OCI-LY7 (cell line): Measurements from ENCODE around the gene TBR1. TPM values are rescaled to one million over a fixed set of nuclear protein-coding genes. Genes with fewer than 3 reads are reported as not detected.

ENCODE experiments used
- BruUV-seq: library from RNA; stranded (reverse); fragments of 400-500 nt; replicated peaks from 2 replicates; lab custom pipeline; 2021; lab: Mats Ljungman, UMichigan
- CTCF ChIA-PET: fragments of 300-600 bp; sonication (Branson Sonifier 250); formaldehyde crosslinking; loops from one replicate; lab custom pipeline; 2022; ENCODE audit warnings: antibody characterized with exemption; ENCODE audit not compliant: unreplicated experiment; lab: Charles Lee
- POLR2A ChIA-PET: fragments of 300-600 bp; sonication (Branson Sonifier 250); formaldehyde crosslinking; loops from one replicate; lab custom pipeline; 2022; ENCODE audit warnings: antibody characterized with exemption; lab: Charles Lee
- DNase-seq: peaks from one replicate; pipeline ENCODE4 v3.0.0-alpha.2; 2015; ENCODE audit warnings: low spot score
- H2AFZ ChIP-seq: fragments of 200-600 bp; sonication (generic), shearing (Covaris generic); 2 replicates; pipeline ENCODE4 v1.6.1; 2014; ENCODE audit warnings: mild to moderate bottlenecking, antibody characterized with exemption, low read length, moderate library complexity
- H3K27ac ChIP-seq: fragments of 200-600 bp; sonication (generic); 2 replicates; pipeline ENCODE4 v1.5.1; 2014; ENCODE audit warnings: mixed run types, low read depth, mild to moderate bottlenecking, moderate library complexity, low read length, inconsistent platforms; ENCODE audit not compliant: poor library complexity, severe bottlenecking
- H3K36me3 ChIP-seq: fragments of 200-600 bp; sonication (generic); 2 replicates; pipeline ENCODE4 v1.6.1; 2014; ENCODE audit warnings: mild to moderate bottlenecking, antibody characterized with exemption, low read length, moderate library complexity, mixed read lengths; ENCODE audit not compliant: insufficient read depth
- H3K4me1 ChIP-seq: fragments of 200-600 bp; sonication (generic); 2 replicates; pipeline ENCODE4 v1.5.1; 2014; ENCODE audit warnings: mild to moderate bottlenecking, low read length; ENCODE audit not compliant: insufficient read depth, poor library complexity, severe bottlenecking
- H3K4me2 ChIP-seq: fragments of 200-600 bp; sonication (generic); 2 replicates; pipeline ENCODE4 v1.6.1; 2014; ENCODE audit warnings: mild to moderate bottlenecking, low read length
- H3K4me3 ChIP-seq: fragments of 200-600 bp; sonication (generic); 2 replicates; pipeline ENCODE4 v1.5.1; 2014; ENCODE audit warnings: mild to moderate bottlenecking, low read depth, low read length; ENCODE audit not compliant: poor library complexity, severe bottlenecking
- H3K79me2 ChIP-seq: fragments of 200-600 bp; sonication (generic); 2 replicates; pipeline ENCODE4 v1.6.1; 2016; ENCODE audit warnings: low read depth, mild to moderate bottlenecking, low read length, moderate library complexity, mixed read lengths; ENCODE audit not compliant: insufficient read depth
- H3K9me2 ChIP-seq: fragments of 200-600 bp; sonication (generic); 2 replicates; pipeline ENCODE4 v1.6.1; 2016; ENCODE audit warnings: mild to moderate bottlenecking, low read length, mixed read lengths; ENCODE audit not compliant: insufficient read depth
- H3K9me3 ChIP-seq: fragments of 200-600 bp; sonication (generic); 2 replicates; pipeline ENCODE4 v1.6.1; 2014; ENCODE audit warnings: mild to moderate bottlenecking, mixed run types, low read length, mixed read lengths
- H4K20me1 ChIP-seq: fragments of 200-600 bp; sonication (generic); 2 replicates; pipeline ENCODE4 v1.6.1; 2014; ENCODE audit warnings: mild to moderate bottlenecking, antibody characterized with exemption, low read length, moderate library complexity, mixed read lengths; ENCODE audit not compliant: insufficient read depth
- EZH2phosphoT487 ChIP-seq: fragments of 200-600 bp; sonication (generic); IDR thresholded peaks from 2 replicates; pipeline ENCODE4 v1.6.1; 2018; ENCODE audit warnings: low read depth, borderline replicate concordance, mild to moderate bottlenecking, mixed run types, antibody characterized with exemption, low read length, moderate library complexity, mixed read lengths
- intact Hi-C: fragments of 100-400 bp; cut with micrococcal nuclease; formaldehyde crosslinking; loops from one replicate; pipeline ENCODE4 v1.10.0; 2022; ENCODE audit not compliant: unreplicated experiment
- total RNA-seq, 2 experiments: library from RNA; depleted of rRNA in 1 of 2; stranded (reverse); fragments of >200 nt in 1 of 2; shearing (Covaris generic) in 1 of 2; gene quantifications; 2 replicates each; pipeline ENCODE4 v1.2.3, GENCODE V29; 2014 to 2022
- TF ChIP-seq, protein P1 (sequence below): fragments of 200-600 bp; sonication (generic); conservative IDR thresholded peaks from 2 replicates; pipeline ENCODE4 v1.5.1; 2014; ENCODE audit warnings: mild to moderate bottlenecking, antibody characterized with exemption, low read length, moderate library complexity, mixed read lengths

The TBR1 gene
- total RNA-seq, 2 experiments from 2014 or later = 0.03 TPM; not detected in 1

DNA sequence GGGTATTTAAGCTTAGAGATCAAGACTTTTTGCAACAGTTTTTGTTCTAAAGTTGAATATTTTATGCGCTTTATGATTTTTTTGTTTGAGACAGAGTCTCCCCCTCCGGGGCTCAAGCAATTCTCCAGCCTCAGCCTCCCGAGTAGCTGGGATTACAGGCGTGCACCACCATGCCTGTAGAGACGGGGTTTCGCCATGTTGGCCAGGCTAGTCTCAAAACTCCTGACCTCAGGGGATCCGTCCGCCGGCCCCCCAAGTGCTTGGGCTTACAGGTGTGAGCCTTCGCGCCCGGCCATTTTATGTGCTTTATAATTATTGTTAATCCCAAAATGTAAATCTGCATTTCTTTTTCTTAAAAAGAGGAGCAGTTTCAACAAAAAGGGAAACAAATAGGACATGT lies 29.0 kb downstream of the TBR1 start:
- TF ChIP-seq, protein P1, sequence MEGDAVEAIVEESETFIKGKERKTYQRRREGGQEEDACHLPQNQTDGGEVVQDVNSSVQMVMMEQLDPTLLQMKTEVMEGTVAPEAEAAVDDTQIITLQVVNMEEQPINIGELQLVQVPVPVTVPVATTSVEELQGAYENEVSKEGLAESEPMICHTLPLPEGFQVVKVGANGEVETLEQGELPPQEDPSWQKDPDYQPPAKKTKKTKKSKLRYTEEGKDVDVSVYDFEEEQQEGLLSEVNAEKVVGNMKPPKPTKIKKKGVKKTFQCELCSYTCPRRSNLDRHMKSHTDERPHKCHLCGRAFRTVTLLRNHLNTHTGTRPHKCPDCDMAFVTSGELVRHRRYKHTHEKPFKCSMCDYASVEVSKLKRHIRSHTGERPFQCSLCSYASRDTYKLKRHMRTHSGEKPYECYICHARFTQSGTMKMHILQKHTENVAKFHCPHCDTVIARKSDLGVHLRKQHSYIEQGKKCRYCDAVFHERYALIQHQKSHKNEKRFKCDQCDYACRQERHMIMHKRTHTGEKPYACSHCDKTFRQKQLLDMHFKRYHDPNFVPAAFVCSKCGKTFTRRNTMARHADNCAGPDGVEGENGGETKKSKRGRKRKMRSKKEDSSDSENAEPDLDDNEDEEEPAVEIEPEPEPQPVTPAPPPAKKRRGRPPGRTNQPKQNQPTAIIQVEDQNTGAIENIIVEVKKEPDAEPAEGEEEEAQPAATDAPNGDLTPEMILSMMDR = no peak
- TF ChIP-seq EZH2phosphoT487 = no peak
- H2AFZ ChIP-seq = no peak overlapping the region
- H3K27ac ChIP-seq = no peak overlapping the region
- no peaks in the 10 kb centered on the region for H3K9me3 ChIP-seq
- no TSS peak for BruUV-seq
- no peak overlapping the region for H3K4me2 ChIP-seq
- POLR2A ChIA-PET = interaction anchor here (0.6 to 1.1 kb wide), 6 partner anchors 14 to 1945 kb away, joined by 3 to 4 read pairs (median 3); no protein-coding TSS in a partner anchor
- CTCF ChIA-PET = no interaction called here
- intact Hi-C loops = no loop called here
- no peak for DNase-seq
- H3K4me3 ChIP-seq = no peak overlapping the region
- H3K9me2 ChIP-seq = no peaks in the 10 kb centered on the region
- no peaks in the 10 kb centered on the region for H3K36me3 ChIP-seq
- H4K20me1 ChIP-seq = no peaks in the 10 kb centered on the region
- no peaks in the 10 kb centered on the region for H3K79me2 ChIP-seq
- no peaks in the 10 kb centered on the region for H3K4me1 ChIP-seq

DNA sequence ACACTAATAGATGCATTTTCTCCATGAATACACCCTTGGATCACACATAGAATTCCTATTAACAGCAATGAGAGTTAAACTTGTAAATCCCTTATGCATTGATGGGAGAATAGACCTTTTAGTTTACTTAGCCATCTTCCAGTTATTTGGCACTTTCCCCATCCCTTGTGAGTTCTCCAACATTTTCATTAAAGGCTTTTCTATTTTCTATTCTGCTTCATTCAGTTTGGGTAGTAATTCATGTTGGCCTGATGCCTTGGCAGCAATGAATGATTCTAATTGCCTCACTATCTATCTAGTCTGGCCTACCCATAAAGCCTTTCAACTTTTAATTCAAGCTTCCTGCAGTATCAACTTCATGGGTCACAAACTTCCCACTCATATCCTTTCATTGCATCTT lies 32.3 kb downstream of the TBR1 start:
- H3K27ac ChIP-seq = no peak overlapping the region
- H3K4me2 ChIP-seq = no peak overlapping the region
- H3K79me2 ChIP-seq = no peaks in the 10 kb centered on the region
- H3K4me1 ChIP-seq = no peaks in the 10 kb centered on the region
- ChIA-PET CTCF (no interaction called here), POLR2A (interaction anchor here (1.5 kb wide), 1 partner anchor 11 kb away, joined by 3 read pairs; no protein-coding TSS in a partner anchor)
- no peaks in the 10 kb centered on the region for H3K9me2 ChIP-seq
- no peak overlapping the region for H3K4me3 ChIP-seq
- no peaks in the 10 kb centered on the region for H3K9me3 ChIP-seq
- BruUV-seq = no TSS peak
- no peaks in the 10 kb centered on the region for H3K36me3 ChIP-seq
- intact Hi-C loops = no loop called here
- no peaks in the 10 kb centered on the region for H4K20me1 ChIP-seq
- no peak for DNase-seq
- H2AFZ ChIP-seq = no peak overlapping the region
- TF ChIP-seq EZH2phosphoT487 = no peak
- TF ChIP-seq, protein P1 = no peak

DNA sequence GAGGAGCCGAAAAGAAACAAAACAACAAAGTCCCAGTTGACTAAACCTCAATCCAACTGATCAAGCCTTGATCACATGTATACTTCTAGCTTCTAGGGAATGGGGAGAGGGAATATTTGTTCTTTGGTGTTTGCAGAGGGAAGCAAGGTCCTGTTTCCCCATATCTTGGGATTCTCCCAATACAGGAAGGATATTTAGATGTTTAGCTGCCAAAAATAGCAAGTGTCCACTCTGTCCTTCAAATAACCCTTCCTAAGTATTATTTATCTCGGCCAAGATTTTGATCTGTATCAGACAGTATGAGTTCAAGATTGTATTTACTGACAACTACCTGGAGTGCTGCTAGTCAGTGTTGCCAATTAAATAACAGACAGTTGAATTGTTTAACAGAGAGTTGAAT lies 55.5 kb downstream of the TBR1 start:
- H3K4me1 ChIP-seq = no peaks in the 10 kb centered on the region
- no peak overlapping the region for H3K4me3 ChIP-seq
- no TSS peak for BruUV-seq
- H4K20me1 ChIP-seq = no peaks in the 10 kb centered on the region
- no peaks in the 10 kb centered on the region for H3K79me2 ChIP-seq
- CTCF ChIA-PET = no interaction called here
- no peak overlapping the region for H2AFZ ChIP-seq
- H3K9me2 ChIP-seq = no peaks in the 10 kb centered on the region
- intact Hi-C loops = no loop called here
- H3K4me2 ChIP-seq = no peak overlapping the region
- no peak for TF ChIP-seq EZH2phosphoT487
- TF ChIP-seq, protein P1 = no peak
- no peaks in the 10 kb centered on the region for H3K36me3 ChIP-seq
- no peaks in the 10 kb centered on the region for H3K9me3 ChIP-seq
- H3K27ac ChIP-seq = no peak overlapping the region
- POLR2A ChIA-PET = no interaction called here
- DNase-seq = no peak
